ENCODE measurements around the gene LNX1. TPM values are rescaled to one million over a fixed set of nuclear protein-coding genes. Genes with fewer than 3 reads are reported as not detected.

The LNX1 gene
- polyA plus RNA-seq, 3 donors from 2014 or later = 0.06 to 0.18 (median 0.12) TPM

DNA sequence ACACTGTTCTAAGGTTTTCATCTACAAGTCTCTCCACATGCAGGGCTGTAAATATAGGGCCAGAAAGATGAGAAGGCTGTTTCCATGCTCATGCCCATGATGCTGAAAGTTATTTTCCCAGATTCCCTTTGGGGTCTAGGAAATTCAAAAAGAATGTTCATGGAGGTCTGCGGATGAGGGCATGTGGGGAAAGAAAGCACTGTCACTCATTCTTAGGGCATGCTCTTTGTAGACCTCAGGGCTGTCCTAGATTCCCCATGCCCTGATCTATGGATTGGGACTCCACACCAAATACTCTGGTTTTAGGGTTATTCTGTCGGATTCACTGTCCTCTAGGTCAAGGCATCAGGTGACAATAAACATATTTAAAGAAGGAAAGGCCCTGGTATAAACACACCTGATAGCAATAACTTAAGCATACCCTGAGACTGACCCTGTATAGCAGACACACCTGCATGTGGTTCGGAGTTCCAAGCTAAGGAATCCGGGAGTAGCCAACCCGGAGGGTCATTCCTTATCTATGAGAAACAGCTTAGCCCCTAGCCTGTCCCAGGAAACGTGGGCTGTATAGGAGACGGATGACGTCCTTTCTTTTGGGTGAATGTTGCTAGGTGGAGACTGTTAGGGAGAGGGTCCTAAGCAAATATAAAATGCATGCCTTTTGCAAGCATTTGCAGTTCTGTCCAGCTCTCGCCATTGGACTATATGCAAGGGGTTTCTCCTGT is 37.6 kb downstream of the LNX1 start:
- no peak overlapping the region for H3K27ac Mint-ChIP-seq
- no peaks in the 10 kb centered on the region for H3K9me3 Mint-ChIP-seq
- no peak overlapping the region for H3K4me3 Mint-ChIP-seq
- peaks cover 3 to 7% (median 3%) of the 10 kb centered on the region in 3 donors for H3K27me3 Mint-ChIP-seq (ENCODE audit: low read depth in 3 of 3)
- H3K36me3 Mint-ChIP-seq = no peaks in the 10 kb centered on the region
- no peaks in the 10 kb centered on the region for H3K4me1 Mint-ChIP-seq
- no peak for DNase-seq

DNA sequence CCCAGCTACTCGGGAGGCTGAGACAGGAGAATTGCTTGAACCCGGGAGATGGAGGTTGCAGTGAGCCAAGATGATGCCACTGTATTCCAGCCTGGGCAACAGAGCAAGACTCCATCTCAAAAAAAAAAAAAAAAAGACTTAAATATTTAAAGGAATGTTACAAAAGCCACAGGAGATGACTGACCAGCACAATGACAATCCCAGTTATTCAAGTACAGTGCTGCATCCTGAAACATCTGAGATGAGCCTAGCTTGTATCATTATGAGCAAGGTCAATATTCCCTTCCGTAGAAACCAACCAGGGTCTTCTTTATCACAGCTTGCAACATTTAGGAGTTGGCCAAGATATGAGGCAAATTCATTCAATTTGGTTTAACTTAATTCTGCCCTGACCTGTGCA is 38.6 kb downstream of the LNX1 start:
- no peak overlapping the region for H3K27ac Mint-ChIP-seq
- H3K4me3 Mint-ChIP-seq = no peak overlapping the region
- no peaks in the 10 kb centered on the region for H3K36me3 Mint-ChIP-seq
- no peak for DNase-seq
- H3K9me3 Mint-ChIP-seq = peaks cover 0 to 6% (median 0%) of the 10 kb centered on the region in 6 donors
- peaks cover 3% of the 10 kb centered on the region in 3 donors for H3K27me3 Mint-ChIP-seq (ENCODE audit: low read depth in 3 of 3)
- H3K4me1 Mint-ChIP-seq = no peaks in the 10 kb centered on the region

- no peaks in the 10 kb centered on the region for H3K4me1 Mint-ChIP-seq
- peaks cover 3 to 7% (median 6%) of the 10 kb centered on the region in 3 donors for H3K27me3 Mint-ChIP-seq (ENCODE audit: low read depth in 3 of 3)
- no peak overlapping the region for H3K4me3 Mint-ChIP-seq
- H3K27ac Mint-ChIP-seq = no peak overlapping the region
- no peaks in the 10 kb centered on the region for H3K36me3 Mint-ChIP-seq
- DNase-seq = no peak
- H3K9me3 Mint-ChIP-seq = peaks cover 0 to 10% (median 0%) of the 10 kb centered on the region in 6 donors
Measured at GRCh38 chr4:53551958-53552357, 39.3 kb downstream of the LNX1 start.

- H3K27me3 Mint-ChIP-seq (ENCODE audit: low read depth in 3 of 3) = peaks cover 3 to 9% (median 6%) of the 10 kb centered on the region in 3 donors
- no peak overlapping the region for H3K4me3 Mint-ChIP-seq
- H3K27ac Mint-ChIP-seq = no peak overlapping the region
- DNase-seq = no peak
- peaks cover 0 to 10% (median 0%) of the 10 kb centered on the region in 6 donors for H3K9me3 Mint-ChIP-seq
- H3K36me3 Mint-ChIP-seq = no peaks in the 10 kb centered on the region
- H3K4me1 Mint-ChIP-seq = no peaks in the 10 kb centered on the region
Measured at GRCh38 chr4:53551281-53551864, 39.9 kb downstream of the LNX1 start.

GRCh38 chr4:53548662-53549061 is 42.6 kb downstream of the LNX1 start:
- no peaks in the 10 kb centered on the region for H3K36me3 Mint-ChIP-seq
- no peaks in the 10 kb centered on the region for H3K4me1 Mint-ChIP-seq
- DNase-seq = no peak
- peaks cover 0 to 10% (median 0%) of the 10 kb centered on the region in 6 donors for H3K9me3 Mint-ChIP-seq
- no peak overlapping the region for H3K4me3 Mint-ChIP-seq
- peaks cover 3 to 12% (median 3%) of the 10 kb centered on the region in 3 donors for H3K27me3 Mint-ChIP-seq (ENCODE audit: low read depth in 3 of 3)
- H3K27ac Mint-ChIP-seq = no peak overlapping the region

DNA sequence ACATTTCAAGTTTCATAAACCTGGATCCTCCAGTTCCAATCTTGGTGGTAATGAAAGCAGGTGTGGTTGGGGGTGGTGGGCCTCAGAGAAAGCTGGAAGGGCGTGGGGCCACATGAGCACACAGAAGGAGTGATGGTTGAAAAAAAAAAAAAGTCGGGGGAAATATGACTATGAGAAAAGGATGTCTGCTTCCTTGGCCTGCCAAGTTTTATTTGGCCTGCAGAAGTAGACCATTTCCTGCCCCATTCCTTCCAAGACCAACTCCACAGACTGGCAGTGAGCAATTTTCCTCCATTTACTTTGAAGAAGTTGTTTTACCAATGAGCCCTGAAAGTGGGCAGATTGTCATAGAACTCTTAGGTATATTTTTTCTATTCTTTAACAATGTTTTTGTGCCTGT is 43.3 kb downstream of the LNX1 start:
- no peak for DNase-seq
- Mint-ChIP-seq H3K36me3 (no peaks in the 10 kb centered on the region), H3K4me3 (no peak overlapping the region), H3K27me3 (ENCODE audit: low read depth in 3 of 3) (peaks cover 3 to 12% (median 3%) of the 10 kb centered on the region in 3 donors), H3K27ac (no peak overlapping the region), H3K9me3 (peaks cover 0 to 10% (median 0%) of the 10 kb centered on the region in 6 donors), H3K4me1 (no peaks in the 10 kb centered on the region)

GRCh38 chr4:53545942-53546581 is 45.2 kb downstream of the LNX1 start:
- peaks cover 3 to 12% (median 4%) of the 10 kb centered on the region in 3 donors for H3K27me3 Mint-ChIP-seq (ENCODE audit: low read depth in 3 of 3)
- H3K9me3 Mint-ChIP-seq = peaks cover 0 to 10% (median 0%) of the 10 kb centered on the region in 6 donors
- H3K27ac Mint-ChIP-seq = no peak overlapping the region
- no peaks in the 10 kb centered on the region for H3K36me3 Mint-ChIP-seq
- H3K4me1 Mint-ChIP-seq = no peaks in the 10 kb centered on the region
- H3K4me3 Mint-ChIP-seq = no peak overlapping the region
- DNase-seq = no peak

- Mint-ChIP-seq H3K27ac (no peak overlapping the region), H3K27me3 (ENCODE audit: low read depth in 3 of 3) (peaks cover 0 to 12% (median 4%) of the 10 kb centered on the region in 3 donors), H3K4me1 (no peaks in the 10 kb centered on the region), H3K36me3 (no peaks in the 10 kb centered on the region), H3K9me3 (peaks cover 0 to 10% (median 0%) of the 10 kb centered on the region in 6 donors), H3K4me3 (no peak overlapping the region)
- no peak for DNase-seq
Measured at GRCh38 chr4:53545273-53545672, 46.0 kb downstream of the LNX1 start.

DNA sequence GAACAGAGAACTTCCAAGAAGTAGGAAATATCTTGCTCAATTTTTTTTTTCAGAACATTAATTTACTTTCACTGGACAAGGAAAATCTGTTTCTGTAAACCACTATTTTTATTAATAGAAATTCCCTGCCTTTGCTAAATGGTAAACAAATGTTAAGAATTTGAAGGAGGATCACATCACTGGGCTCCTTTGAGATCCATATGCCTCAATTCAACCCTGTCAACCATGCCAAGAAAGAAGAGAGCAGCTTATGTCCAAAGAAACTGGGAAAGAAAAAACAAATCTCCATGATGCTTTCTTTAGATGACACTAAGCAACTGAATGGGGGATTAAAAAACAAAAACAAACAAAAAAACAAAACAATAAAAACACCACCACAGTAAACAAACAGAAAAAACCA is 47.7 kb downstream of the LNX1 start:
- Mint-ChIP-seq H3K27ac (no peak overlapping the region), H3K27me3 (ENCODE audit: low read depth in 3 of 3) (peaks cover 0 to 15% (median 4%) of the 10 kb centered on the region in 3 donors), H3K36me3 (no peaks in the 10 kb centered on the region), H3K4me3 (no peak overlapping the region), H3K4me1 (no peaks in the 10 kb centered on the region), H3K9me3 (peaks cover 0 to 10% (median 0%) of the 10 kb centered on the region in 6 donors)
- DNase-seq = no peak

GRCh38 chr4:53541577-53542206 is 49.6 kb downstream of the LNX1 start:
- DNase-seq = no peak
- Mint-ChIP-seq H3K27me3 (ENCODE audit: low read depth in 3 of 3) (peaks cover 0 to 11% (median 3%) of the 10 kb centered on the region in 3 donors), H3K4me3 (no peak overlapping the region), H3K9me3 (no peaks in the 10 kb centered on the region), H3K4me1 (no peaks in the 10 kb centered on the region), H3K27ac (no peak overlapping the region), H3K36me3 (no peaks in the 10 kb centered on the region)

DNA sequence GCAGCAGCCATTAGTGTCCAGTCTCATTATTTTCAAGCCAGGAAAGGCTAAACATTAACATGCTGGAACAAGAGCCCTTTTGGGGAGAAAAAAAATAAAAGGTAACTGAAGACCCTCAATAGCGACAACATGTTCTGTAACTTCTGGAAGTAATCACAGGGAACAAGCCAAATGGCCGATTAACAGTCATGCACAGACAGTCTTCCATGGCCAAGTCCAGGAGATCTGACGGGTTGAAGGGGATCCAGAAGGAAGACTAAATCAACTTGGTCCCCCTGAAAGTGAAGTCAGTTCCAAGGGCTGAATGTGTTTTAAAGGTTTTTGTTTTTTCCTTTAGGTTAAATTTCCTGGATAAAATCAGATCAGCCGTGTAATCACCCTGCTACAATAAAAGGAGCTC is 52.5 kb downstream of the LNX1 start:
- H3K9me3 Mint-ChIP-seq = no peaks in the 10 kb centered on the region
- peaks cover 1 to 5% (median 3%) of the 10 kb centered on the region in 3 donors for H3K27me3 Mint-ChIP-seq (ENCODE audit: low read depth in 3 of 3)
- H3K36me3 Mint-ChIP-seq = no peaks in the 10 kb centered on the region
- no peak for DNase-seq
- no peak overlapping the region for H3K27ac Mint-ChIP-seq
- no peak overlapping the region for H3K4me3 Mint-ChIP-seq
- no peaks in the 10 kb centered on the region for H3K4me1 Mint-ChIP-seq

DNA sequence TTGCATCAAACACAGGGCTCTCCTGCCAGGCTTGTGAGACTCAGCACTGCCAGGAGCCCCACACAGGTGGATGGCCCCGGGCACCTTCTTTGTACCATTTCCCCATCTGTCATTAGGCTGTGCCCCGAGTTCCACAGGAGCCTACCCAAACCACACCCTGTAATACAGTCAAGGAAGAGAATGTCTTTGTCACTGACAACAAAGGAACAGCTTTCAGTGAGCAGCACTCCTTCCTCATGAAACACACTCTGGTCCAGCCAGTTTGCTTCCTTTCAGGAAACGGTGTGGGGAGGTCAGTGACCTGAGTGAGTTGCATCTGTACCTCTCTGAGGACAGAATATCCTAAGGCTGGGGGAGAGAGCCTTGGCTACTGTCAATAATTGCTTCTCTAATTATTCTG is 53.7 kb downstream of the LNX1 start:
- Mint-ChIP-seq H3K9me3 (no peaks in the 10 kb centered on the region), H3K36me3 (no peaks in the 10 kb centered on the region), H3K4me3 (no peak overlapping the region), H3K27ac (no peak overlapping the region), H3K27me3 (ENCODE audit: low read depth in 3 of 3) (peaks cover 1 to 5% (median 3%) of the 10 kb centered on the region in 3 donors), H3K4me1 (no peaks in the 10 kb centered on the region)
- no peak for DNase-seq

DNA sequence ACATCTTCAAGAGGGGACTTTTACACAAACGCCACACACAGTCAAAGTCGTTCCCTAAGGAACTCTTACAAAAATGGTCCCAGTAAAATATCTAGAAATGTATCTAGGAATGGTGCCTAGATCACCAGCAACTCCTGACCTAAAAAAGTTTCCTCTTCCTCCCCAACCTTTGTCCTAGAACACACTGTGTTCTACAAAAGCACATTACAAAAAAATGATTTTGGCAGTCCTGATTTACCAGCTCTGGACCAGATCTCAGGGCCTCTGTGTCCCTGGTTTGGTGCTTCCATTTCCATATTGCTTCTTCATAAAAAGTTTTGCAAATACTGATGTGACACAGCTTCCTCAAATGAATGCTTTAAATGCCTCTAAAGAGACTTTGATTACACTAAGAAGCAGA is 55.0 kb downstream of the LNX1 start:
- H3K36me3 Mint-ChIP-seq = no peaks in the 10 kb centered on the region
- no peak overlapping the region for H3K4me3 Mint-ChIP-seq
- no peaks in the 10 kb centered on the region for H3K9me3 Mint-ChIP-seq
- no peaks in the 10 kb centered on the region for H3K4me1 Mint-ChIP-seq
- peaks cover 1 to 5% (median 5%) of the 10 kb centered on the region in 3 donors for H3K27me3 Mint-ChIP-seq (ENCODE audit: low read depth in 3 of 3)
- no peak for DNase-seq
- no peak overlapping the region for H3K27ac Mint-ChIP-seq

GRCh38 chr4:53535567-53535966 is 55.7 kb downstream of the LNX1 start:
- Mint-ChIP-seq H3K27me3 (ENCODE audit: low read depth in 3 of 3) (peaks cover 1 to 5% (median 5%) of the 10 kb centered on the region in 3 donors), H3K4me3 (no peak overlapping the region), H3K27ac (no peak overlapping the region), H3K9me3 (no peaks in the 10 kb centered on the region), H3K4me1 (no peaks in the 10 kb centered on the region), H3K36me3 (no peaks in the 10 kb centered on the region)
- DNase-seq = no peak

Measured in immature natural killer cell (primary cell).